H1 (cell line): Measurements from ENCODE around the gene ELOVL5. TPM values are rescaled to one million over a fixed set of nuclear protein-coding genes. Genes with fewer than 3 reads are reported as not detected.

Experiments
- HDAC6 ChIP-seq: IDR thresholded peaks from one replicate; pipeline ENCODE4 v1.7.1; 2012; ENCODE audit warnings: low read depth, mild to moderate bottlenecking, inconsistent platforms, low read length, moderate library complexity
- KDM5A ChIP-seq: fragments of 200-600 bp; IDR thresholded peaks from 2 replicates; pipeline ENCODE4 v1.7.1; 2012; ENCODE audit warnings: mild to moderate bottlenecking, low read length, inconsistent platforms, mixed read lengths
- NRF1 ChIP-seq: IDR thresholded peaks from 2 replicates; pipeline ENCODE4 v1.6.1; 2011; ENCODE audit warnings: mild to moderate bottlenecking, low read depth, low read length, improper control_type of control experiment
- SUZ12 ChIP-seq: fragments of 200-600 bp; sonication (generic); IDR thresholded peaks from 2 replicates; pipeline ENCODE4 v1.6.1; 2012; ENCODE audit warnings: mild to moderate bottlenecking, inconsistent platforms, low read length, moderate library complexity, mixed read lengths
- polyA plus RNA-seq, 7 experiments: library from polyadenylated mRNA; depleted of rRNA in 3 of 7; stranded (reverse) in 5 of 7; unstranded in 2 of 7; fragments of >200 nt in 5 of 7; fragments of 200-250 nt in 2 of 7; gene quantifications; 1 replicate in 5 of 7; 2 replicates in 1 of 7; 4 replicates in 1 of 7; pipeline versions ENCODE4 v1.2.1 to v1.2.3, GENCODE V29; 2011 to 2013; ENCODE audit warnings: missing spikeins in 2 of 7, mixed read lengths in 2 of 7
- total RNA-seq: library from RNA; stranded (reverse); fragmentation: NEBNext Ultra II Directional; extraction: Animal tissue kit (Norgen Biotek cat#: 25700); gene quantifications from 2 replicates; pipeline ENCODE4 v1.2.1, GENCODE V29; 2021
- TF ChIP-seq, protein P1 (sequence below): fragments of 300-600 bp; sonication (generic); IDR thresholded peaks from 2 replicates; pipeline ENCODE4 v1.7.1; 2012; ENCODE audit warnings: low read length, moderate library complexity, mild to moderate bottlenecking, inconsistent platforms; ENCODE audit not compliant: insufficient replicate concordance
- TF ChIP-seq, protein P2 (sequence below), 3 experiments: IDR thresholded peaks; 1 replicate in 2 of 3; 2 replicates in 1 of 3; pipeline versions ENCODE4 v1.5.1 to v1.6.1; 2011; ENCODE audit warnings: low read length in 3 of 3, mild to moderate bottlenecking in 3 of 3, inconsistent platforms in 2 of 3, low read depth in 1 of 3, moderate library complexity in 1 of 3; ENCODE audit not compliant: insufficient read depth in 1 of 3; ENCODE audit errors: control extremely low read depth in 1 of 3

ELOVL5 gene
- total and polyA plus RNA-seq, 2 of the 8 experiments (the other 6 are each of a cell fraction or from before 2014, with no cell fraction given): 113 to 156 TPM

GRCh38 chr6:53348371-53349208, at the start of gene ELOVL5 (continued):
- TF ChIP-seq, protein P1, sequence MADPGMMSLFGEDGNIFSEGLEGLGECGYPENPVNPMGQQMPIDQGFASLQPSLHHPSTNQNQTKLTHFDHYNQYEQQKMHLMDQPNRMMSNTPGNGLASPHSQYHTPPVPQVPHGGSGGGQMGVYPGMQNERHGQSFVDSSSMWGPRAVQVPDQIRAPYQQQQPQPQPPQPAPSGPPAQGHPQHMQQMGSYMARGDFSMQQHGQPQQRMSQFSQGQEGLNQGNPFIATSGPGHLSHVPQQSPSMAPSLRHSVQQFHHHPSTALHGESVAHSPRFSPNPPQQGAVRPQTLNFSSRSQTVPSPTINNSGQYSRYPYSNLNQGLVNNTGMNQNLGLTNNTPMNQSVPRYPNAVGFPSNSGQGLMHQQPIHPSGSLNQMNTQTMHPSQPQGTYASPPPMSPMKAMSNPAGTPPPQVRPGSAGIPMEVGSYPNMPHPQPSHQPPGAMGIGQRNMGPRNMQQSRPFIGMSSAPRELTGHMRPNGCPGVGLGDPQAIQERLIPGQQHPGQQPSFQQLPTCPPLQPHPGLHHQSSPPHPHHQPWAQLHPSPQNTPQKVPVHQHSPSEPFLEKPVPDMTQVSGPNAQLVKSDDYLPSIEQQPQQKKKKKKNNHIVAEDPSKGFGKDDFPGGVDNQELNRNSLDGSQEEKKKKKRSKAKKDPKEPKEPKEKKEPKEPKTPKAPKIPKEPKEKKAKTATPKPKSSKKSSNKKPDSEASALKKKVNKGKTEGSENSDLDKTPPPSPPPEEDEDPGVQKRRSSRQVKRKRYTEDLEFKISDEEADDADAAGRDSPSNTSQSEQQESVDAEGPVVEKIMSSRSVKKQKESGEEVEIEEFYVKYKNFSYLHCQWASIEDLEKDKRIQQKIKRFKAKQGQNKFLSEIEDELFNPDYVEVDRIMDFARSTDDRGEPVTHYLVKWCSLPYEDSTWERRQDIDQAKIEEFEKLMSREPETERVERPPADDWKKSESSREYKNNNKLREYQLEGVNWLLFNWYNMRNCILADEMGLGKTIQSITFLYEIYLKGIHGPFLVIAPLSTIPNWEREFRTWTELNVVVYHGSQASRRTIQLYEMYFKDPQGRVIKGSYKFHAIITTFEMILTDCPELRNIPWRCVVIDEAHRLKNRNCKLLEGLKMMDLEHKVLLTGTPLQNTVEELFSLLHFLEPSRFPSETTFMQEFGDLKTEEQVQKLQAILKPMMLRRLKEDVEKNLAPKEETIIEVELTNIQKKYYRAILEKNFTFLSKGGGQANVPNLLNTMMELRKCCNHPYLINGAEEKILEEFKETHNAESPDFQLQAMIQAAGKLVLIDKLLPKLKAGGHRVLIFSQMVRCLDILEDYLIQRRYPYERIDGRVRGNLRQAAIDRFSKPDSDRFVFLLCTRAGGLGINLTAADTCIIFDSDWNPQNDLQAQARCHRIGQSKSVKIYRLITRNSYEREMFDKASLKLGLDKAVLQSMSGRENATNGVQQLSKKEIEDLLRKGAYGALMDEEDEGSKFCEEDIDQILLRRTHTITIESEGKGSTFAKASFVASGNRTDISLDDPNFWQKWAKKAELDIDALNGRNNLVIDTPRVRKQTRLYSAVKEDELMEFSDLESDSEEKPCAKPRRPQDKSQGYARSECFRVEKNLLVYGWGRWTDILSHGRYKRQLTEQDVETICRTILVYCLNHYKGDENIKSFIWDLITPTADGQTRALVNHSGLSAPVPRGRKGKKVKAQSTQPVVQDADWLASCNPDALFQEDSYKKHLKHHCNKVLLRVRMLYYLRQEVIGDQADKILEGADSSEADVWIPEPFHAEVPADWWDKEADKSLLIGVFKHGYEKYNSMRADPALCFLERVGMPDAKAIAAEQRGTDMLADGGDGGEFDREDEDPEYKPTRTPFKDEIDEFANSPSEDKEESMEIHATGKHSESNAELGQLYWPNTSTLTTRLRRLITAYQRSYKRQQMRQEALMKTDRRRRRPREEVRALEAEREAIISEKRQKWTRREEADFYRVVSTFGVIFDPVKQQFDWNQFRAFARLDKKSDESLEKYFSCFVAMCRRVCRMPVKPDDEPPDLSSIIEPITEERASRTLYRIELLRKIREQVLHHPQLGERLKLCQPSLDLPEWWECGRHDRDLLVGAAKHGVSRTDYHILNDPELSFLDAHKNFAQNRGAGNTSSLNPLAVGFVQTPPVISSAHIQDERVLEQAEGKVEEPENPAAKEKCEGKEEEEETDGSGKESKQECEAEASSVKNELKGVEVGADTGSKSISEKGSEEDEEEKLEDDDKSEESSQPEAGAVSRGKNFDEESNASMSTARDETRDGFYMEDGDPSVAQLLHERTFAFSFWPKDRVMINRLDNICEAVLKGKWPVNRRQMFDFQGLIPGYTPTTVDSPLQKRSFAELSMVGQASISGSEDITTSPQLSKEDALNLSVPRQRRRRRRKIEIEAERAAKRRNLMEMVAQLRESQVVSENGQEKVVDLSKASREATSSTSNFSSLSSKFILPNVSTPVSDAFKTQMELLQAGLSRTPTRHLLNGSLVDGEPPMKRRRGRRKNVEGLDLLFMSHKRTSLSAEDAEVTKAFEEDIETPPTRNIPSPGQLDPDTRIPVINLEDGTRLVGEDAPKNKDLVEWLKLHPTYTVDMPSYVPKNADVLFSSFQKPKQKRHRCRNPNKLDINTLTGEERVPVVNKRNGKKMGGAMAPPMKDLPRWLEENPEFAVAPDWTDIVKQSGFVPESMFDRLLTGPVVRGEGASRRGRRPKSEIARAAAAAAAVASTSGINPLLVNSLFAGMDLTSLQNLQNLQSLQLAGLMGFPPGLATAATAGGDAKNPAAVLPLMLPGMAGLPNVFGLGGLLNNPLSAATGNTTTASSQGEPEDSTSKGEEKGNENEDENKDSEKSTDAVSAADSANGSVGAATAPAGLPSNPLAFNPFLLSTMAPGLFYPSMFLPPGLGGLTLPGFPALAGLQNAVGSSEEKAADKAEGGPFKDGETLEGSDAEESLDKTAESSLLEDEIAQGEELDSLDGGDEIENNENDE: no peak
- TF ChIP-seq SUZ12: 0 out of 2 replicates have a peak, but pooled peaks have one; percentile 33
- TF ChIP-seq KDM5A: no peak
- no peak for TF ChIP-seq HDAC6
- TF ChIP-seq, protein P2, sequence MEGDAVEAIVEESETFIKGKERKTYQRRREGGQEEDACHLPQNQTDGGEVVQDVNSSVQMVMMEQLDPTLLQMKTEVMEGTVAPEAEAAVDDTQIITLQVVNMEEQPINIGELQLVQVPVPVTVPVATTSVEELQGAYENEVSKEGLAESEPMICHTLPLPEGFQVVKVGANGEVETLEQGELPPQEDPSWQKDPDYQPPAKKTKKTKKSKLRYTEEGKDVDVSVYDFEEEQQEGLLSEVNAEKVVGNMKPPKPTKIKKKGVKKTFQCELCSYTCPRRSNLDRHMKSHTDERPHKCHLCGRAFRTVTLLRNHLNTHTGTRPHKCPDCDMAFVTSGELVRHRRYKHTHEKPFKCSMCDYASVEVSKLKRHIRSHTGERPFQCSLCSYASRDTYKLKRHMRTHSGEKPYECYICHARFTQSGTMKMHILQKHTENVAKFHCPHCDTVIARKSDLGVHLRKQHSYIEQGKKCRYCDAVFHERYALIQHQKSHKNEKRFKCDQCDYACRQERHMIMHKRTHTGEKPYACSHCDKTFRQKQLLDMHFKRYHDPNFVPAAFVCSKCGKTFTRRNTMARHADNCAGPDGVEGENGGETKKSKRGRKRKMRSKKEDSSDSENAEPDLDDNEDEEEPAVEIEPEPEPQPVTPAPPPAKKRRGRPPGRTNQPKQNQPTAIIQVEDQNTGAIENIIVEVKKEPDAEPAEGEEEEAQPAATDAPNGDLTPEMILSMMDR (IDR thresholded peaks at IDR 0.05; ENCODE audit: control extremely low read depth in 1 of 3, insufficient read depth in 1 of 3, low read depth in 1 of 3, low read length in 3 of 3): no peak
- TF ChIP-seq NRF1: no peak
